Hematopoietic multipotent progenitor cell treated with erythropoietin and hydrocortisone succinate and interleukin-3 and kit ligand, for 6 days (in vitro differentiated cells): Measurements from ENCODE around the gene ROBO2.

Experiments
- DNase-seq: peaks from one replicate; pipeline ENCODE4 v3.0.0-alpha.2; 2015

The ROBO2 gene, protein sequence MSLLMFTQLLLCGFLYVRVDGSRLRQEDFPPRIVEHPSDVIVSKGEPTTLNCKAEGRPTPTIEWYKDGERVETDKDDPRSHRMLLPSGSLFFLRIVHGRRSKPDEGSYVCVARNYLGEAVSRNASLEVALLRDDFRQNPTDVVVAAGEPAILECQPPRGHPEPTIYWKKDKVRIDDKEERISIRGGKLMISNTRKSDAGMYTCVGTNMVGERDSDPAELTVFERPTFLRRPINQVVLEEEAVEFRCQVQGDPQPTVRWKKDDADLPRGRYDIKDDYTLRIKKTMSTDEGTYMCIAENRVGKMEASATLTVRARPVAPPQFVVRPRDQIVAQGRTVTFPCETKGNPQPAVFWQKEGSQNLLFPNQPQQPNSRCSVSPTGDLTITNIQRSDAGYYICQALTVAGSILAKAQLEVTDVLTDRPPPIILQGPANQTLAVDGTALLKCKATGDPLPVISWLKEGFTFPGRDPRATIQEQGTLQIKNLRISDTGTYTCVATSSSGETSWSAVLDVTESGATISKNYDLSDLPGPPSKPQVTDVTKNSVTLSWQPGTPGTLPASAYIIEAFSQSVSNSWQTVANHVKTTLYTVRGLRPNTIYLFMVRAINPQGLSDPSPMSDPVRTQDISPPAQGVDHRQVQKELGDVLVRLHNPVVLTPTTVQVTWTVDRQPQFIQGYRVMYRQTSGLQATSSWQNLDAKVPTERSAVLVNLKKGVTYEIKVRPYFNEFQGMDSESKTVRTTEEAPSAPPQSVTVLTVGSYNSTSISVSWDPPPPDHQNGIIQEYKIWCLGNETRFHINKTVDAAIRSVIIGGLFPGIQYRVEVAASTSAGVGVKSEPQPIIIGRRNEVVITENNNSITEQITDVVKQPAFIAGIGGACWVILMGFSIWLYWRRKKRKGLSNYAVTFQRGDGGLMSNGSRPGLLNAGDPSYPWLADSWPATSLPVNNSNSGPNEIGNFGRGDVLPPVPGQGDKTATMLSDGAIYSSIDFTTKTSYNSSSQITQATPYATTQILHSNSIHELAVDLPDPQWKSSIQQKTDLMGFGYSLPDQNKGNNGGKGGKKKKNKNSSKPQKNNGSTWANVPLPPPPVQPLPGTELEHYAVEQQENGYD (N-terminal part only)

DNA sequence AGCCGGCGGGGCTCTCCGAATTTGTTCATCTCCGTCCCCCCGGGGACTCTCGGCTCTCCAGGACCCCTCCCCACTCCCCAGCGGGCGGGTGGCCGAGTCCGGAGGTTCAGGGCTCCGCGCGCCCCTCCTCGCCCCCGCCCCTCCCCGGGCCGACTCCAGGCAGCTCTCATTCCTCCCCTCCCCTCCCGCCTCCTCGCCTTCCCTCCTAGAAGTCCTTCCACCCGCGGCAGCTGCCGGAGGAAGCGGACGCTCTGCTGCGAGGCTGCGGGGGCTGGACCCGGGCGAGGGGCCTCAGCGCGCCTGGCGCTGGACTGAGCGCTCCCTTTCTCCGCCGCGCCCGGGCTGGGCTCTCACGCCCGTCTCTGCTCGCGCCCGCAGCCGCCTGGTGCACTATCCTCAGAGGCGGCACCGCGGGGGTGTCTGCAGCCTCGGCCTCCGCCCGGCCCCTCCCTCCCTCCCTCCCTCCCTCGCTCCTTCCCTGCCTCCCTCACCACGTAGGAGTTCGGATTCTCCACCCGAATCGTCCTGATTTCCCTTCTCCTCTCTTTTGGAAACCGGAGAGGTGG lies at the start of gene ROBO2:
TSS of gene ROBO2 (plus strand) at position 494 of the 566 bp plus-strand sequence. CDS start 687 bp downstream, outside the sequence.
- DNase-seq: no peak

DNA sequence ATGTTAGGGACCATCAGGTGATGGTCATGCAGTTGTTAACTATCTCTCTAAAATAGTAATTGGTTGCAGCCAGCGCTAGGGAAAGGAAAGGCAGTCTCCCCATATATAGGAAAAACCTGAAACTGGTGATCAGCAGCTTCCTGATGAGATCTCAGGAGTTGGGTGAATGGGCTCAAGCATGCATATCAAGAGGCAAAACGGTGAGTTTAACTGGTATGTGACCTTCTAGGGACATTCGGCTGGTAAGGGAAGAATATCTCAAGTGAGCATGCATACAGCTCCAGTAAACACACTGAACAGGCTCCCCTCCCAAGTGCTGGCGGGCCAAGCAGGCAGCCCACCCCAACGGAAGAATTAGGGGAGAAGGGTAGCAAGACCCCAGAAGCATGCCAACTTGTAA lies 49.3 kb upstream of the ROBO2 start:
- DNase-seq: no peak

DNA sequence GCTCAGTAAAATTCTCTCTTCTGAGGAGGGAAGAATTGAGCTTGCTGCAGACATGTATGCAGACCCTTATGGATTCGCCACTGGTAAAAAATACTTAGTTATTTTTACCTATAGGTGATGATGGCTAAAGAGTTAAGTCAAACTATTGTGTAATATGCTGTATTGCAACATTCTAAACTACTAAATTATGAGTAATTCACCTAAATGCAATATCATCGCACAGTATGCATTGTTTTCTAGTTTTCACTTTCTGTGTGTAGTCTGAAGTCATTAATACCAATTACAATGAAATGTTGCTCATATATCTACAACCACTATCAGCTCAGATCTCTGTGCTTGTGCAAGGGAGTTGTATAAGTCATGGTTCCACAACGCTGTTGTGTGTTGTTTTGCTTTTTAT lies 48.7 kb upstream of the ROBO2 start:
- no peak for DNase-seq

DNA sequence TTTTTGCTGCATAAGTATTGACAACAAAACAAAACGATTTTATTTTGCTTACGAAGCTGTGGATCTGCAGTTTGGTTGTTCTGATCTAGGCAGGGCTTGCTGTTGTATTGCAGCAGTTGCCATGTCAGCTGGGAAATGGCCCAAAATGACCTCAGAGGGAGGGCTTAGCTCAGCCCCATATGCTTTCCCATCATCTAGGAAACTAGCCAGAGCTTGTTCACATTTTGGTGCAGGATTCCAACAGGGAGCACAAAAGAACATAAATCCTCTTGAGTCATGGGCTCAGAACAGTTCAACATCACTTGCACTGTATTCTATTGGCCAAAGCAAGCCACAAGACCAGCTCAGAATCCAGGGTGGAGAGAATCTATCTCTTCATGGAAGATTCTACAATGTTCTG lies 42.2 kb upstream of the ROBO2 start:
- DNase-seq: no peak

DNA sequence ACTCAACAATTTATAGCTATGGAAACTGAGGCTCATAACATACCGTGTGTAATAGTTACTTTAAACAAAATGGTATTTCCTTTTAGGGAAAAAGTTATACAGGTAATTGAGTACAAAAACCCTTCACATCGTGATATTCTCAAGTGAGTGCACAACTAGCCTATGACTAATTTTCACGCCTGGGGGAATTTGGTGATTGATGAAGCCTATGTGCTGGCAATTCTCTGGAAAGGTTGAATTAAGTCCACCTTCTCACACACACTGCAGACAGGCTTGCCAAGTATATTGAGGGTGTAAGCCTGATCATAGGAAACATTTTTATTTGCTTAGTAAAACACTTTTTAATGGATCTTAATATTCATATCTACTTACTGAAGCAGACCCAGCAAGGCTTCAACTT lies 41.3 kb upstream of the ROBO2 start:
- no peak for DNase-seq

DNA sequence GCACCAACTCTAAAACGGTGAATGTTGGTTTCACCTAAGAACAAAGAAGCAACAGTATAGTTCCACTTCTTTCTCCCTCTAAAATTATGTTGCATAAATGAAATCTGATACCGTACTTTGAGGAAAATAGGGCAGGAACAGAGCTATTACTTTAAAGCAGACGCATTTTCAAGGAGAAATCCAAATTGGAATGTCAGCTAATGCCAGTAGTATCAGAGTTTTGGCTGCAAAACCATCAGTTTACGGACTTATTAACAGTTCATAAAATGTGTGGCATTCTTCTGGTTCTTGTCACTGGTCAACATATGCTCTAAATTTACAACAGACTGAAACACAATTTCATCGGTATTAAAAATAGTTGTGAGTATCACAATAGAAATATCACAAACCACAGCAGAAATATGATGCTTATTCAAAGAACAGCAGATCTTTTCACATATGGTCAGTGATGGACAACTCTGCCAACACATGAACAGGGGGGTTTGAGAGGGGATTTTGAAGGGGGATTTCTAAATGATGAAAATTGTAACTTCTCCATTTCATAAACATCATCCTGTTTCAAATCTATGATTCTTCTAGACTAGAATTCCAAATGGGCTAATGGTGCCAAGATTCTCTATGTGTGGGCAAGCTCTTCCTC lies 38.7 kb upstream of the ROBO2 start:
- DNase-seq: no peak

DNA sequence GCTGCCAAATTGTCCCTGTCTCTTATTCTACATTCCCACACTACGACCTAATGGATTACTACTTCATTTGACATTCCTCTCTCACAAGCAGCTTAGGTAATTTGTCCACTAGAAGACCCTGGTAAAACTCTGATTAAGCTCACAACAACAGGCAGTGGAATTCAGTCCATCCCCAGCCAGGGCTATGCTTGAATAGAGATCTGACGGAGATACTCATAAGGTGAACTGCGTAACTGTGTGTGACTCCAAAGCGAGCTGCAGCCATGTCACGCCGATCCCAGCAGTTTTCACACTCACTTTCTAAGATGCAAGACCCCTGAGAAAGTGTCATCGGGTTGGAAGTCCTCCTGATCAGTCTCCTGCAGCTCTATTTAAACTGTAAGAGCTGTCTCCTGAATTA lies 25.7 kb upstream of the ROBO2 start:
- no peak for DNase-seq

DNA sequence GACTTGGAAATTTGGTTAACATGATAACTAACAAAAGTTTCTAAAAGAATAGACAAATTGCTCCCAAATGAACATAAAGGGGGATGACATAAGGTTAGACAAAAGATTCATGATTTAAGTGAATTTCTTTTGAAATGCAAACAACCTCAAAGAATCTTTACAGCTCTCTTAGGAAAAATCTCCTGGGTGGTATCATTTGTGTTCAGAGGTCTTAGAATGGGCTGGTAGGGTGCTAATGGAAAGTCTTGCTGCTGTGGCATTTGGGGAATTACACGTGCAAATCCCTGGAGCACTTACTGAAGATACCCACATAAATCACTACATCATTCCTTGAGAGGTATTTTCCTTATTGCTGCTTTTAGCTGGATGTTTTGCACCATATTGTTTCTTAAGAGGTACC lies 14.4 kb upstream of the ROBO2 start:
- DNase-seq: no peak

DNA sequence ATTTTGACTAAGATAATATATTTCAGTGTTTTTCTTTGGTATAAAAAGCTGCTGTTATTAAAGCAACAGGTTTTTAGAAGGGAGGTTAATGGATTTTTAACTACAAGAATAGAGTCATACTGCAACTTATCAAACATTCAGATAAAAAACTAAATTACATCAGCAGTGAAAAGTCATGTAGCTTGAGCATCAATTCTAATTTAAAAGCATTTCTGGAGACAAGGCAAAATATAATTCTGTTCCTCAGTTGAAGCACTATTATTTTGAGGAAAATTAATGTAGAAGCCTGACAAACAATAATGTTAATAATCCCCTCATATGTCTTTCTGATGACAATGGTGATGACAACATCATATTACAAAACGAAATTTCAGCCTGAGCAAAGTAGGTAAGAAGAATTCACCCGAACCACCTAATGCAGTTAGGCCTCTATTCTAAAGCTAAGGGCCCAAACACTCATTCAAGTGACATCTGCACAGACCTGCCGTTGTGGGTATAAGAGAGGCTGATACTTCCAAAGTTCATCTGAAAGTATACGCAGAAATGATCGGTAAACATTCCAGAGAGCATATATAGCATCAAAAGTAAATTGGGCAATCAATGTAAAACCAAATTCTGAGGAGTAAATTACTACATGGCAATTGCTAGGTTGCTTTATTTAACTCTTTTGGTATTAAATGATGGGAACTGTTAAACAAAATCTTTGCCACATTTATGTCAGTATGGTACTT lies 12.8 kb upstream of the ROBO2 start:
- no peak for DNase-seq

DNA sequence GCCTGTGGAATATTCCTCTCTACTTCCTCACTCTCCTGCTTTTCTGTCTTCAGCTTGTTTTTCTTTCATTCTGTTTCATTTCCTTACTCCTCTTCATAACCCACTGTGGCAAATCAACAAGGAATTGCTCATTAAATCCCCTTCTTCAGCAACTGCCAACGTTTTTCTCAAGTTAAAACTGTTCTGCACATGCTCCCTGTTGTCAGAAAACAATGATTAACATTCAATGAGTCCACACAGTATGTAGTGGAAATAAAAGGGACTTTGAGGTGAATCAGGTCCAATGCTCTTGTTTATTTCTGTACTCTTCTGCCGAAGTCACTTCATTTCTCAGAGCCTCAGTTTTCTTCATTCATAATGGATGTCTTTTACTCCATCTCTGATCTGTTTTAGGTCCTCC lies 11.9 kb upstream of the ROBO2 start:
- no peak for DNase-seq

DNA sequence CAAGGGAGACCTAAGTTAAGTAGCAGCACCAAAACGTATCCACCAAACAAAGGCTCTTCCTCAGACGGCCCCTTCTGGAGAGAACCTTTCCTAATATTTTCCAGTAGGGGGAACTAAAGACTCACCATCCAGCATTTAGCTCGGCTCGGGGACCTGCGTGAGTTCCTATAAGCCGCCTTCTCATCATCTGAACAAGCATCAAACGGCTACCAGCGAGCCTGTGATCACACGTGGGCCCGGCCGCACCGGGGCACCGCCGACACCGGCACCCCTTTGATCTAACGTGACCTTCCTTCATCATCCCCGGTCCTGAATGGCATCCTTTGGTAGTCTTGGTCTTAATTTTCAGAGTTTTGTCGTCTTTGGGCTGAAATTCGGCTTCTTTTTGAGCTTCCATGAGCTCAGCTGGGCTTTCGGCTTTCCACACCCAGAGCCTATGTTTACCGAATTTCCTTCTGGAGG lies 1.4 kb upstream of the ROBO2 start:
- peak; percentile 75 for DNase-seq

DNA sequence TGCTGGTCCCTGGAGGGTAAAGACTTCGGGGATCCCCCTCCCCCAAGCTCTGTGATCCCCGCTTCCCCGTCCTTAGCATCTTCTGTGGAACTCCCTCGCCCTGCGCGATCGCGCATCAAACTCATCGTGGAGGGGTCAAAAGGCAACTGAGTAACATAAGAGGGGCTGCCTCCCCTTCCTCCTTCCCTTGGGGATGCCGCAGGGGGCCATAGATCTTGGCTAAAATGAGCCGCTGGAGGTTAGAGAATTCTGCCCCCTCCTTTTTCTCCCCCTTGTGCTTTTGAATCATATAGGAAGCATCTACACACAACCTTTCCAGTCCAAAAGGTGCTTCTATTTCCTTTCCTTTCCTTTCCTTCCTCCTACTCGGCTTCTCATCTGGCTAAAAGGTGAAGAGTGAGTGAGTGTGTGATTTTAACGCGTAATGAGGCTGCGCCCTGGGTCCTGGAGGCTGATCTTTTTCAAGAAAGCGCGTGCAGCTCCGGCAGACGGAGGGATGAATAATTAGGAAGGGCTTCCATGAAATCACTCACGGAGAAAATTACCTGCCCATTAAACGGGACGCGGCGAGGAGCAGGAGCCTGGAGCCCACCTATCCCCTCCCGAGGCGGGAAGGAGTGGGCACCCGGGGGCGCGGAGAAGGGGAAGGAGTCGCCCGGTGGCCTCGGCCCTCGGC lies 831 bp upstream of the ROBO2 start:
- no peak for DNase-seq

DNA sequence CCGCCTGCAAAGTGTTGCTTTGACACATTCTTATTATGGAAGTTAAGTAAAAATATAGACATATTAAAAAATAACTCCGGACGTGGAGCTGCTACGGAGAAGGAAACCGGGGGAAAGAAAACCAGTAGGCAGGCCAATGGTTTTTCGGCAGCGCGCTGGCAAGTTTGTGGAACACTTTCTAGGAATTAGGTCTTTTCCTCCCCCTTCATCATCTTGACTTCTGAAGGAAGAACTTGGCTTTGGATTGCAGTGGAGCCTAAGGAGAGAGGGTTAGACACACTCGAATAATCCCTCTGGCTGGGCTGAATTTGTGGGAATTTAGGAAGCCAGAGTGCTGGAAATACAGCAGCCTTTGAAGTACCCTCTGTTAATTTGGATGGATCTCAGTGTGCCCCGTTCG lies 317 bp downstream of the ROBO2 start:
- DNase-seq: no peak

DNA sequence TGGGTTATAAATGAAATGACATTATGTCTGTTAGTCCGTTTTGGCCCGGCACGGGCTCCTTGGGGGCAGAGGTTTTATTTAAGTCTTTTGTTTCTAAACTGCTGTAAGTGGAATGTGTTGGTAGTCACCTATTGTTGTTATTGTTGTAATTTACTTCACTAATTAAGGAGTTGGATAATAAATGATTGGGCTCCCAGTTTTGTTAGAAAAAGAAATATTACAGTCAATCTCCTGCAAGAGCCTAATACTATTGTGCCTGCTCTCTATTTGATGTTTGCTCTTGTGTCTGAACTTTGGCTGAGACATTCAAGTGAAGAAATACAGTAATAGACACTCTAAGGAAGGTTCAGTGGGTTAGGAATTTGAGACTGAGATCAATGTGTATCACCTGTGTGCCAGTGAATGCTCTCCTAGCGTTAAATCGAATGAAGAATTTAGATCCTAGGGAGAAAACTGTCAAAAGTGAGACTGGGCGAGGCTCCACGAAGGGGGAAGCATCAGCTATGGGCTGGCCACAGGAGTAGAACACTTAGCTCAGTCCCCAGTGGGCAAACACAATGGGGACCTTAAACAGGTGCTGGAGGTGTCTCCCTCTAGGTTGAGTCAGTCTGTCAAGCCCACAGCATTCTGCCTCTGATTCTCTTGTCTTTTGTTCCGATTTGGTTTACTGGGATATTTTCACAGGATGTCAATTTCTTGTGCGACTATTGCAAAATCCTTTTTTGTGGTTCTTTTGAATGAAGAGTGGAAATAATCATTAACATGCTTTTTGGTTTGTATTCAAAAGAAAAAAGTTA lies 1.2 kb downstream of the ROBO2 start:
- no peak for DNase-seq

DNA sequence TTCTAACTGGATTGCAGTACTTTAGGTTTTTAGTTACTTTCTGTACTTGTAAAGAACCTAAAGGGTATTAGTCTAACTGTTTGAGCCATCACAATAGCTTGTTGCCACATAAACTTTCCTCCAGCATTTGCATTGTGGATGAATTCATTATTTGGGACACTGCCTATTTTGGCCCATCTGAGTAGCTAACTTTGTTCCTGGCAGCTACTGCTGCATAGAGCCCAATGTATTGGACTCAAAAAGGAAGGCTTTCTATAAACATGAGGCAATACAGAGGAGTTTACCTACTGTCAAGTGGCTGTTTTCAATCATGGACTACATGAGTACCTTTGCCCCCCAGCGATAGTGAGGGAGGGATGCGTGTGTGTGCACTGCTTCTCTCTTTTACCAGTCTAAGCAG lies 1.9 kb downstream of the ROBO2 start:
- no peak for DNase-seq

DNA sequence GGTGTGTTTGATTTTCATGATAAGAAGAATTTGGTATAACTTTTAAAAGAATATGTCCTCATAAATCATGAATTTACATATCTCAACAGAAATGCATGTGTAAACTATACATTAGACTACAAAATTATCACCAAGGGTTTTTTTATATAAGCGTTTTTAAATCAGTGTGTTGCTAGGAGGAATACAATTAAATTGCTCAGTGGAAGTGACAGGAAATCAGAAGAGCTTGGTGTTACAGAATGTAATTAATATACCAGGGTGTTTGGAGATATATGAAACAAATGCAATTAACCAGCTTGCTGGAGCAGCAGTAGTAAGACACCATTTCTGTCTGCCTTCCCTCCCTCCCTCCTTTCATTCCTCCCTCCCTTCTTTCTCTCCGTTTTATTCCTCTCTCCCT lies 2.4 kb downstream of the ROBO2 start:
- no peak for DNase-seq

DNA sequence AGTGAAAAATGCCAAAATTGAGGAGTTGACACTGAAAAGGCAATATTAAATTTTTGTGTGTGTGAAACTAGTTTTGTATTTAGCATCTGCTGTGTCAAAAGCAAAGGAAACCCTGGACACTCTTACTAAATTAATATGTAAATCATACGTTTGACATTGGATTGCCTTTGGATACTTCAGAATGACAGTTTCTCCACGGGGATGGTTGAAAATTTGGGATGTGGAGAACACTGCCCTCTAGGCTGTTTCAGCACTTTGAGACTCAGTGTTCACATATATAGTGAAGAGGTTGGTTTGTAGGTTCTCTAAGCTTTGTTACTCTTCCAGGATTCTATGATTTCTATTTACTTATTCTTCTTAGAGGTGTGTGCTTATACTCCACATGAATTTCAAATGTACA lies 3.0 kb downstream of the ROBO2 start:
- DNase-seq: no peak

DNA sequence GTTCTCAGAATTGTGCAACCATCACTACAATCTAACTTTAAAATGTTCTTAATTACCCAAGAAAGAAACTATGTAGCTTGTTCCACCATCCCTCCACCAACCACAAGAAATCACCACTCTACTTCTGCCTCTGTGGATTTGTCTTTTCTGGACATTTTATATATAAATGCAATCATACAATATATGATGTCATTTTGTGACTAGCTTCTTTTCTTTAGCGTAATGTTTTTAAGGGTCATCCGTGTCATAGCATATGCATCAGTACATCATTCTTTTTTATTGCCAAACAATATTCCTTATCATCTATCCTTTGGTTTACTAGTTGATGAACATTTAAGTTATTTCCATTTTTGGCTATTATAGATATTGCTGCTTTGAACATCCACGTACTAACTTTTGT lies 5.8 kb downstream of the ROBO2 start:
- DNase-seq: no peak

DNA sequence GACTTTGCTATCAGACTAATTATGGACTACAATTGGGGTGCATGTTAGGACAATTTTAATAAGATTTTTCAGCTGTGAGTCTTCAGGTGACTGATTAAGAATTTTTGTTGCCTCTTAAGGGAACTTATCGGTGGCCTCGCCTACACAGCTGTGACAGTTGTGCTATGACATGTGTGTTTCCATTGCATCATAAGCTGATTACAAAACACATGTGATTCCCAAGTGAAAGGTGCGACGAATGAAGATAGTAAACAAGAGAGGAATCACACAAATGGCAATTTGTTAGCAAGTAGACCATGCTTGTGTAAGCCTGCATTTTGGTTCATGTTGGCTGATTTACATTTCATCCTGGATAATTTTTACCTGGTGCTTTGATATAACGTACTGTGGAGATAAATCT lies 8.3 kb downstream of the ROBO2 start:
- no peak for DNase-seq

DNA sequence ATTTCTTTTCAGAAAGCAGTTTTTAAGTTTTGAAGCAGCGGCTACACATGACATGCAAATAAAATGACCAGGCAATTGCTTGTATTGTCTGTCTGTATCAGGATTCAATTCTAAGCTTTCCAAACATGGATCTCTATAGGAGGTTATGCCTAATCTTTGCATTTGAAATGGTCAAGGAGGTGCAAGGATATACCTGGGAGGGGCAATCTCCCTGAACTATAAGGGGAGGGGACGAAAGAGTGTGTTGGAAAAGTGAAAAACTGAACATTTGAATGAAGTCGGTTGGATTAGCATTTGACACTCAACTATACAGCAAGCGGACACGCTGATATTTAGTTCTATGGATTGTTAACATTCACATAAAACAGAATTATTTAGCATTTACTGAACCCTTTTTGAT lies 11.7 kb downstream of the ROBO2 start:
- no peak for DNase-seq
